IPS DF 6.9 (cell line): ENCODE results near the gene CCDC157.

Experiments used
- DNase-seq: peaks from one replicate; pipeline ENCODE4 v3.0.0-alpha.2; 2013; ENCODE audit warnings: low read depth, low spot score
- H3K27ac ChIP-seq: one replicate; pipeline ENCODE4 v1.5.1; 2013; ENCODE audit warnings: low read length, control low read depth
- H3K27me3 ChIP-seq: 2 replicates; pipeline ENCODE4 v1.6.1; 2013; ENCODE audit warnings: mild to moderate bottlenecking, low read length; ENCODE audit not compliant: control insufficient read depth, insufficient read depth
- H3K36me3 ChIP-seq: 2 replicates; pipeline ENCODE4 v1.6.1; 2013; ENCODE audit warnings: low read length; ENCODE audit not compliant: control insufficient read depth, insufficient read depth
- H3K4me1 ChIP-seq: 2 replicates; pipeline ENCODE4 v1.6.1; 2013; ENCODE audit warnings: low read length; ENCODE audit not compliant: control insufficient read depth, insufficient read depth
- H3K4me3 ChIP-seq: 2 replicates; pipeline ENCODE4 v1.5.1; 2013; ENCODE audit warnings: mild to moderate bottlenecking, low read length
- H3K9me3 ChIP-seq: 2 replicates; pipeline ENCODE4 v1.6.1; 2013; ENCODE audit warnings: low read length, inconsistent platforms; ENCODE audit not compliant: control insufficient read depth, insufficient read depth
- WGBS: extraction: QIAGEN DNeasy Blood & Tissue Kit; methylation state at CpG from one replicate; pipeline ENCODE4 v1.1.7; 2013; ENCODE audit warnings: mixed read lengths, missing lambda C conversion rate; ENCODE audit not compliant: insufficient read length, insufficient coverage; 5-methylcytosine and 5-hydroxymethylcytosine counted together

The CCDC157 gene

DNA sequence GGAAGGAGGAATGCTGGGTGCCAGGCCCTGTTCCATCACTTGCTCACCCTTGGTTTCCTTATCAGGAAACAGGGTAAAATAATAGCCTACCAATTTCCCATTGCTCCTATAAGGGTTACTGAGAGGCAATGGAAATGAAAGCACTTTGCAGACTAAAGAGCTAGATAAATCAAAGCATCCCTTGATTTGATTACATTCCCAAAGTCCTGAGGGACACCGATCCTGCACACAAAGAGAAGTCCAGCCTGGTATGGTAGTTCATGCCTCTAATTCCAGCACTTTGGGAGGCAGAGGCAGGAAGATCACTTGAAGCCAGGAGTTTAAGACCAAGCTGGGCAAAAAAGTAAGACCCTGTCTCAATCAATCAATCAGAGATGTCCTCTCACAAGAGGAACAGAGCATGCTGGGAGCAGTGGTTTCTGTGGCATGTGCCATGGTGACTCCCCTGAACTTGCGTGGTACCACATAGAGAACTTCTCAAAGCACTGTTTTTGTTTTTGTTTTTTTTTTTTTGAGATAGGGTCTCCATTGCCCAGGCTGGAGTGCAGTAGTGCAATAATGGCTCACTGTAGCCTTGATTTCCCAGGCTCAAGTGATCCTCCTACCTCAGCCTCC is 40.7 kb upstream of the CCDC157 start:
- no peaks in the 10 kb centered on the region for H3K4me1 ChIP-seq
- no peak for DNase-seq
- WGBS: no CpG with 5 or more reads among the region's 2 CpGs
- no peak overlapping the region for H3K4me3 ChIP-seq
- H3K27ac ChIP-seq: no peak overlapping the region
- H3K9me3 ChIP-seq: no peaks in the 10 kb centered on the region
- H3K27me3 ChIP-seq: no peaks in the 10 kb centered on the region
- H3K36me3 ChIP-seq: no peaks in the 10 kb centered on the region

DNA sequence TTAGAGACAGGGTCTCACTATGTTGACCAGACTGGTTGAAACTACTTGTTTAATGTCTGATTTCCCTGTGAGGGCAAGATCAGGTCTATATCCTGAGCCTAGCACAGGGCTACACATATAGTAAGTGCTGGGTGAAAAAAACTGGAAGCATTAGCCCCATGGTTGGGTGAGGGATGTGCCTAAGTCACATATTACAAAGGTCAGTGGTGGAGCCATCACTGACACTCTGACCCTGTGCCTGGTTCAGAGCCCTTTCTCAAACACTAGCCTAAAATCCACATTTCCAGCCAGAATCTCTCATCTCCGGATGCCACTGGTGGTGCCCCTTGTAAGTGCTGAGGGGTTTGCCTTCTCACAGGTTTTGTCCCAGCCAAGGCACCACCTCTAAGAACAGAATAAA is 39.0 kb upstream of the CCDC157 start:
- Histone ChIP-seq H3K9me3 (no peaks in the 10 kb centered on the region), H3K27ac (no peak overlapping the region), H3K27me3 (no peaks in the 10 kb centered on the region), H3K4me3 (no peak overlapping the region), H3K36me3 (no peaks in the 10 kb centered on the region), H3K4me1 (no peaks in the 10 kb centered on the region)
- no peak for DNase-seq
- no CpG with 5 or more reads among the region's 1 CpG for WGBS

- H3K36me3 ChIP-seq: no peaks in the 10 kb centered on the region
- WGBS: no CpG with 5 or more reads among the region's 7 CpGs
- no peak for DNase-seq
- H3K4me1 ChIP-seq: no peaks in the 10 kb centered on the region
- H3K27ac ChIP-seq: no peak overlapping the region
- H3K27me3 ChIP-seq: no peaks in the 10 kb centered on the region
- H3K4me3 ChIP-seq: no peak overlapping the region
- no peaks in the 10 kb centered on the region for H3K9me3 ChIP-seq
Observed at GRCh38 chr22:30318799-30319419, 37.9 kb upstream of the CCDC157 start.

DNA sequence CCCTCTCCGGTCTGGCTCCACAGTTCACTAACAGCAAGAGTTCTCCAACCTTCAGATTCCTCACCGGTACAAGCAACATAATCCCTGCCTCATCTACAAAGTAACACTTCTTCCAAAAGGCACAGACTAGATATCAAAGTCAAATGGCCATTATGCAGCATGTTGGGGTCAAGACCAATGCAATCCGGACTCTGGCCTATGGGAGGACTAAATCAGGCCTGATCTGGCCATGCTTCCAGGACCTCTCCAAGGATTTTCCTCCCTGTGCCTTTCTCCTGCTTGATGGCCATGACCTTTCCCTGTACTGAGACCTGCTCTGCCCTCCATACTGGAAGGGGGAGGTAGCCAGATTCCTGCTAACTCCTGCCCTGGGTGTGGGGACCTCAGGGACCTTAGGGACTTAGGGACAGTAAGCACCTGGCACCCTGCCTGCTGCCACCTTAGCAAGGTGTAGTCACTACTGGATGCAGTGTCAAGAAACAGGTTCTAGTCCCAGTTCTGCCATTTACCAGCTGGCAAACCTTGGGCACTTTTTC is 36.7 kb upstream of the CCDC157 start:
- no peaks in the 10 kb centered on the region for H3K9me3 ChIP-seq
- no peaks in the 10 kb centered on the region for H3K27me3 ChIP-seq
- H3K36me3 ChIP-seq: no peaks in the 10 kb centered on the region
- H3K4me1 ChIP-seq: no peaks in the 10 kb centered on the region
- no peak overlapping the region for H3K4me3 ChIP-seq
- no peak overlapping the region for H3K27ac ChIP-seq
- DNase-seq: no peak
- WGBS: no CpG with 5 or more reads among the region's 3 CpGs

GRCh38 chr22:30321461-30321860 is 35.3 kb upstream of the CCDC157 start:
- DNase-seq: no peak
- no peak overlapping the region for H3K4me3 ChIP-seq
- H3K4me1 ChIP-seq: peaks cover 3% of the 10 kb centered on the region; the same call in 1 of the 2 replicates
- H3K27ac ChIP-seq: no peak overlapping the region
- no peaks in the 10 kb centered on the region for H3K9me3 ChIP-seq
- no peaks in the 10 kb centered on the region for H3K27me3 ChIP-seq
- no CpG with 5 or more reads among the region's 2 CpGs for WGBS
- H3K36me3 ChIP-seq: no peaks in the 10 kb centered on the region

GRCh38 chr22:30323246-30323645 is 33.6 kb upstream of the CCDC157 start:
- Histone ChIP-seq H3K4me3 (no peak overlapping the region), H3K9me3 (no peaks in the 10 kb centered on the region), H3K27ac (no peak overlapping the region), H3K27me3 (no peaks in the 10 kb centered on the region), H3K4me1 (peaks cover 3% of the 10 kb centered on the region; the same call in 1 of the 2 replicates), H3K36me3 (no peaks in the 10 kb centered on the region)
- WGBS: no CpG with 5 or more reads among the region's 3 CpGs
- DNase-seq: no peak

DNA sequence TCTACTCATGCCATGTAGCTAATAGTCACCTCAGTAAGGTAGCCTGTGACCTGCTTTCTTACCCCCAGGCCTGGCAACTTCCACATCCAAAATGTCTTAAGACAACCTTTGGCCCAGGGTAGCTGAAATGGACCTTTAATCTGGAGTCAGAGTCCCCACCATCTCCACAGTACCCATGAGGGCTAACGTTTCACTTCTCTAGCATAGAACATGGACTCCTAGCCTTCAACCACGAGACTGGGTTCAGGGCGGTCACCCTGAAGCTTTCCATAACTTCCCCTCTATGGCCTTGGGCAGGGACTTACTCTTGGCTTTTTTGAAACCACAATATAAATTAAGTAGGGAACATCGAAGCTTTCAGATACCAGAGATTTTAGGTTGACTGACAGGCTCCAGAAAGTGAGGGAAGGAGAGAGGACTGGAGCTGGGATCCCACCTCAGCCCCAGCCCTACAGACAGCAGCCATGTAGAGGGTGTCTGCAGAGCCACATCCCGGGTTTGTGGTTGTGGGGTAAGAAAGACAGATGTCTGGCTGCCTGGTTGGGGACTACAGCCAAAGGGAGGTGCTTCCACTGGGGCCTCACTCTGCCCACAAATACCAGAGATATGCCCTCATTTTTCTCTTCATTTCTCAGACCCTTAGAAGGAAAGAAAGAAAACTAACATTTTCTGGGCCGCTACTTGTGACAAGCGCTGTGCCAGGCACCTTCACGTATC is 32.6 kb upstream of the CCDC157 start:
- no peaks in the 10 kb centered on the region for H3K9me3 ChIP-seq
- no peaks in the 10 kb centered on the region for H3K27me3 ChIP-seq
- WGBS: no CpG with 5 or more reads among the region's 8 CpGs
- no peak overlapping the region for H3K4me3 ChIP-seq
- DNase-seq: no peak
- H3K27ac ChIP-seq: no peak overlapping the region
- no peaks in the 10 kb centered on the region for H3K36me3 ChIP-seq
- H3K4me1 ChIP-seq: peaks cover 3% of the 10 kb centered on the region; the same call in 1 of the 2 replicates

DNA sequence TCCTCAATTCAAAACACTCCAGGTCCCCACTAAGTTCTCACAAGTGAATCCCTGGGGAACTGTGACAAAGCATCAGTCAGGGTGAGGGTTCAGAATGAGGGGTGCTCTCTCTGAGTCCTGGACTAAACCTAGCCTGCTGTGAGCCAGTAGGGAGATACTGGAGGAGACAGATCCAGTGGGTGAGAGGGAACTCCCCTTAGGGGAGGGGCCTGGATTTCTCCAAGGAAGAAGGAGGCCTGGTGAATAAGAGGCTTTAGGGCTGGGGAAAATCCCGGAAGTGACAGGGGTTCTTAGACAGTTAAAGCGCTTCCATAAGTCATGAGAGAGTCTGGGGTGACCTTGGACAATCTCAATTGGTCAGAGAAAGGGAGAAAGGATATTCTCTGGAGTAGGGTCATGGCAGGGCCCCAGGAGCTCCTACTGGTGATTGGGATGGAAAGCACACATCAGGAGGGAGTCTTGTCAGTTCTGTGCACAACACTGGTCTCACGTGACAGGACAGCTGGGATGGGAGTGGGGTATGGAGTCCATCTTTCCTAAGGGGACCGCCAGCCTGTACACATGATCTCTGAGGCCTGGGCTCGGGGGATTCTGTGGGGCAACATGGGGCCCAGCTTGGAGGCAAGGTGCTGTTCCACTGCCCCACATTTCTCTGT is 31.6 kb upstream of the CCDC157 start:
- H3K36me3 ChIP-seq: no peaks in the 10 kb centered on the region
- DNase-seq: no peak
- no peak overlapping the region for H3K27ac ChIP-seq
- no peaks in the 10 kb centered on the region for H3K27me3 ChIP-seq
- H3K9me3 ChIP-seq: no peaks in the 10 kb centered on the region
- no CpG with 5 or more reads among the region's 5 CpGs for WGBS
- no peak overlapping the region for H3K4me3 ChIP-seq
- H3K4me1 ChIP-seq: peaks cover 3% of the 10 kb centered on the region; the same call in 1 of the 2 replicates

DNA sequence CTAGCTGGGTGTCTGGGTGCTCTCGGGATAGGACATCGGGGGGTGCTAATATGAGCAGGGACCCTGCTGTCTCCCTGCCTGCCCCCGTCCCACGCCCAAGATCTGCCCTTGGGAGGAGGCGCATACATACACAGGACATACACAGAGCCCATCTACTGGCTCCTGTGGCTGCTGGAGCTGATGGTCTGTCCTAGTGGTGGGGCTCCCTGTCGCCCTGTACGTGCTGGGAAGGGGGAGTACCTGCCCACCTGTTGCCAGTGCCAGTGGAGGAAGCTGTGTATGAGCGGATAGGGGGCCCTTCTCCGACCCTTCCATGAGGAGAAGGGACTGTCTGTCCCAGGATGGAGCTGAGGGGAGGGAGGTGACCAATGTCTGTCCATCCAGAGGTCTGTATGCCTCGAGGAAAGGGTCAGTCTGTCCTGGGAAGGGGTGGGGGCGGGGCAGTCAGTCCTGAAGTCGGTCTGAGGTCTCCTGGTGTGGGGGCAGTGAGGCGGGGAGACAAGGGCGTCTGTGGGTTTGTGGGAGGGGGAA is 31.0 kb upstream of the CCDC157 start:
- no peaks in the 10 kb centered on the region for H3K9me3 ChIP-seq
- H3K27ac ChIP-seq: no peak overlapping the region
- no peaks in the 10 kb centered on the region for H3K36me3 ChIP-seq
- no peak for DNase-seq
- peaks cover 3% of the 10 kb centered on the region; the same call in 1 of the 2 replicates for H3K4me1 ChIP-seq
- WGBS: no CpG with 5 or more reads among the region's 14 CpGs
- peak overlapping the region; percentile 81; the same call in 1 of the 2 replicates for H3K4me3 ChIP-seq
- no peaks in the 10 kb centered on the region for H3K27me3 ChIP-seq

DNA sequence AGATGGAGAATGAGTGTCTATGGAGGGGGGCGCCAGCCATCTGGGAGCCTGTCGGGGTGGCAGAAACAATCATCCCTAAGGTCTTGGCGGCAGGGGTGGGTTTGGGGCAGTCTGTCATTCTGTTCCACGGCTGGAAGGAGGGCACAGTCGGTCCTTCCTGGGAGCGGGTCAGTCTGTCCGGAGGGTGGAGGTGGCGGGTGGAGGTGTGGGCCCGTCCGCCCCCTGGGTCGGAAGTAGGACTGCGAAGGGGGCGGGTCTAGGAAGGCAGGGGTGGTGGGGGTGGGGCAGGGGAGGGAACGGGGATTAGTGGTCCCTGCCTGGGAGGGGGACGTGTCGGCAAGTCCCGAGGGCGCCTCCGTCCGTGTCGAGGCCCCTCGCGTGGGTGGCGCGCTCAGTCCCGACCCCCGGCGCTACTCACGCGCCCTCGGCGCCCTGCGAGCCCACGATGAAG is 30.5 kb upstream of the CCDC157 start:
- DNase-seq: no peak
- WGBS: no CpG with 5 or more reads among the region's 34 CpGs
- no peaks in the 10 kb centered on the region; the same call in 1 of the 2 replicates for H3K36me3 ChIP-seq
- H3K27ac ChIP-seq: no peak overlapping the region
- H3K27me3 ChIP-seq: no peaks in the 10 kb centered on the region
- H3K9me3 ChIP-seq: no peaks in the 10 kb centered on the region
- peaks cover 3% of the 10 kb centered on the region; the same call in 1 of the 2 replicates for H3K4me1 ChIP-seq
- peak overlapping the region; percentile 81 for H3K4me3 ChIP-seq
